Esophagus (tissue), 2 donors: ENCODE measurements around the gene TNFRSF21. TPM values are rescaled to one million over a fixed set of nuclear protein-coding genes. Genes with fewer than 3 reads are reported as not detected.
"Not testable (repeated sequence)": the region's sequence is repeated elsewhere in the genome, so short reads cannot be mapped to it uniquely, and the experiment has no call there.

Experiments
- H3K27ac ChIP-seq, 2 donors: one replicate each; pipeline ENCODE4 v1.5.1; 2013; ENCODE audit warnings: low read depth in 2 of 2, mild to moderate bottlenecking in 2 of 2, inconsistent platforms in 1 of 2, low read length in 1 of 2, moderate library complexity in 1 of 2
- H3K27me3 ChIP-seq, 2 donors: one replicate each; pipeline ENCODE4 v1.6.1; 2013; ENCODE audit warnings: low read length in 2 of 2, control low read depth in 1 of 2, mild to moderate bottlenecking in 1 of 2; ENCODE audit not compliant: insufficient read depth in 2 of 2, control insufficient read depth in 1 of 2
- H3K36me3 ChIP-seq, 2 donors: one replicate each; pipeline ENCODE4 v1.6.1; 2013; ENCODE audit warnings: low read length in 1 of 2; ENCODE audit not compliant: control insufficient read depth in 2 of 2, insufficient read depth in 2 of 2
- H3K4me1 ChIP-seq, 2 donors: one replicate each; pipeline ENCODE4 v1.6.1; 2013; ENCODE audit warnings: low read length in 1 of 2; ENCODE audit not compliant: control insufficient read depth in 2 of 2, insufficient read depth in 2 of 2
- H3K4me3 ChIP-seq, 2 donors: one replicate each; pipeline ENCODE4 v1.5.1; 2013; ENCODE audit warnings: low read length in 2 of 2, mild to moderate bottlenecking in 2 of 2, low read depth in 1 of 2, moderate library complexity in 1 of 2
- H3K9me3 ChIP-seq, 2 donors: one replicate each; pipeline ENCODE4 v1.6.1; 2013; ENCODE audit warnings: mild to moderate bottlenecking in 2 of 2, low read depth in 1 of 2, low read length in 1 of 2, moderate library complexity in 1 of 2; ENCODE audit not compliant: control insufficient read depth in 2 of 2, insufficient read depth in 1 of 2
- WGBS, 2 donors: extraction: QIAGEN DNeasy Blood & Tissue Kit; methylation state at CpG; one replicate each; pipeline ENCODE4 v1.1.7; 2013; 5-methylcytosine and 5-hydroxymethylcytosine counted together
- polyA plus RNA-seq, 2 donors: library from polyadenylated mRNA; stranded (reverse); fragments of 200-250 nt; gene quantifications; one replicate each; pipeline ENCODE4 v1.2.3, GENCODE V29; 2013
- donor health status: healthy with polysubstance abuse.
- donor health status: Bipolar disorder and iron deficiency.

Gene TNFRSF21
- polyA plus RNA-seq, 2 donors = 21.2 to 24.3 TPM

DNA sequence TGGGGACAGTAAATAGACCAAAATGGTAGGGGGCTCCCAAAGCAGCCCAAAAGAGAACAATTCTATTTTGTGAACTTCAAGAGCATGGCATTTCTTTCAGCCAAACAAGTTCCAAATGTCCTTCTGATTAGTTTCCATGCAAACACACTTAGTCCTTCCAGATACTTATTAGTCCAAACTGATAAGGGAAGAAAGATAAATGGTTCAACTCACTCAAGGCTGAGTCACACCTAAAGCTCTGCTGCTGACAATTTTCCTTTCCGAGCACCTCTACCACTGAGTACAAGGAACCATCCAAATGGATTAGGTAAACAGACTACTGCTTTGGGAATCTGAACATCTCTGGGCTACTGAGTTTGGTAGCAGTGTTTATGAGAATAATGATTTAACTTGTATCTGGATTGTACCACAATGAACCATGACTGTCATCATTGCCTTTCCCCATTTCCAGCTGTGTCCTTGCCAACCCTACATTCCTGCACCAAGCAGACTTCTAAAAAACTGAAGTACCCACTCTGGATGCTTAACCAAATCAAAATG lies 71.2 kb downstream of the TNFRSF21 start:
- Histone ChIP-seq H3K4me3 (no peak overlapping the region), H3K27ac (no peak overlapping the region), H3K27me3 (no peaks in the 10 kb centered on the region), H3K4me1 (peaks cover 0 to 2% of the 10 kb centered on the region in 2 donors), H3K36me3 (peaks cover 0 to 3% of the 10 kb centered on the region in 2 donors), H3K9me3 (no peaks in the 10 kb centered on the region)
- 57 to 92% methylated on average over 1 of the region's 1 CpG for WGBS, 2 donors

DNA sequence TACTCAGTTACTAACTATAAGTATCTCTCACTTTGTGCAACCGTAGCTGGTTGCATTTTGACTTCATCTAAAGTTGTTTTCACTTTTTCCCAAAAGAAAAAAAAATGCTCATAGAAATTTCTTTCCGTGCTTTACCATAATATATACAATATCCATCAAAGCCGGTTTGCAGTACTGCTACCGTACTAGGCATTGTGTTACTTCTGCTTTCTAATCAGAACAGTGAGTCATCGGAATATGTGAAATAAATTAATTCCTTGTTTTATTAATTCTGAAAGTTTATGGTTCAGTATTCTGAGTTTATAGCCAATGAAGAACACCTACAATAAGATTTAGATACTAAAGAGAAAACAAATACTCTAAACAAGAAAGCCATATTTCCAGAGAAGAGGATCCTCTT lies 72.5 kb downstream of the TNFRSF21 start:
- Histone ChIP-seq H3K27ac (no peak overlapping the region), H3K4me3 (no peak overlapping the region), H3K4me1 (peaks cover 0 to 2% of the 10 kb centered on the region in 2 donors), H3K9me3 (no peaks in the 10 kb centered on the region), H3K27me3 (no peaks in the 10 kb centered on the region), H3K36me3 (peaks cover 3 to 7% of the 10 kb centered on the region in 2 donors)
- WGBS, 2 donors = 82 to 83% methylated on average over 5 of the region's 5 CpGs

DNA sequence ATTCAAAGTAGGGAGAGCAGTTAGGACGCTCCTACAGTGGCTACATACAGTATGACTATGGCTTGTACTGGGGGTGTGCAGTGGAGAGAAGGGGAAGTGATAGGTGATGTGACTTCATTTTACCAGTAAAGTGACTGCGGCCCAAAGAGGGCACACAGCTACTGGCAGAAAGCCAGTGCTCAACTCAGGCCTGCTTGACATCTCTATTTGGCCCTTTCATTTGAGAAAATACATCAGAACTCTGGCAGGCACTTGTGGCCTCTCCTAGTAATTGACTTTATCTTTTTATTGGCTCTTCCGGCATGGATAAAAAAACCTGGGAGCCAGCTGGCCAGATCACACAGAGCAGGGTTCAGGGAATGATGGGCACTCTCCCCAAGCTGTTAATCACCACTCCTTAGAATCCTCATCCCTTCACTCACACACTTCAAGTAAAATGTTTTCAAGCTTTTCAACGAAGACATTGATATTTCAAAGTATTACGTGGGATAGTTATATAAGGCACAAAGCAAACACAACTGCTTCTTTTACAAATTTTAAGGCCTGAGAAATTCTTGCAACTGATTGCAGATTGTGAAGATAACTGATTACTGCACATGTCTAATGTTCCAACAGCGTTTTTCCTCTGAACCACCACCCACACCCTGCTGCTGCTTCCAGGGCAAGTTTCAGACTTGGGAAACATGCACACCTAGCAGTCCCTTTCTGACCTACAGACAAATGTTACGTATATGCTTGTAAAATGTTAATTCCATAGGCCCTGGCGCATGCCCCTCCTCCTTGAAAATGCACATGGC lies 73.5 kb downstream of the TNFRSF21 start:
- Histone ChIP-seq H3K9me3 (no peaks in the 10 kb centered on the region), H3K36me3 (peaks cover 3 to 7% of the 10 kb centered on the region in 2 donors), H3K27me3 (no peaks in the 10 kb centered on the region), H3K4me1 (peaks cover 0 to 2% of the 10 kb centered on the region in 2 donors), H3K4me3 (no peak overlapping the region), H3K27ac (peak overlapping the region in 1 of 2 donors; percentile 13)
- 75 to 83% methylated on average over 8 of the region's 8 CpGs for WGBS, 2 donors

GRCh38 chr6:47235421-47235820 lies 74.3 kb downstream of the TNFRSF21 start:
- peaks cover 0 to 2% of the 10 kb centered on the region in 2 donors for H3K4me1 ChIP-seq
- 89 to 95% methylated on average over 1 of the region's 1 CpG for WGBS, 2 donors
- no peaks in the 10 kb centered on the region for H3K27me3 ChIP-seq
- no peaks in the 10 kb centered on the region for H3K9me3 ChIP-seq
- peaks cover 3 to 7% of the 10 kb centered on the region in 2 donors for H3K36me3 ChIP-seq
- no peak overlapping the region for H3K4me3 ChIP-seq
- no peak overlapping the region for H3K27ac ChIP-seq

DNA sequence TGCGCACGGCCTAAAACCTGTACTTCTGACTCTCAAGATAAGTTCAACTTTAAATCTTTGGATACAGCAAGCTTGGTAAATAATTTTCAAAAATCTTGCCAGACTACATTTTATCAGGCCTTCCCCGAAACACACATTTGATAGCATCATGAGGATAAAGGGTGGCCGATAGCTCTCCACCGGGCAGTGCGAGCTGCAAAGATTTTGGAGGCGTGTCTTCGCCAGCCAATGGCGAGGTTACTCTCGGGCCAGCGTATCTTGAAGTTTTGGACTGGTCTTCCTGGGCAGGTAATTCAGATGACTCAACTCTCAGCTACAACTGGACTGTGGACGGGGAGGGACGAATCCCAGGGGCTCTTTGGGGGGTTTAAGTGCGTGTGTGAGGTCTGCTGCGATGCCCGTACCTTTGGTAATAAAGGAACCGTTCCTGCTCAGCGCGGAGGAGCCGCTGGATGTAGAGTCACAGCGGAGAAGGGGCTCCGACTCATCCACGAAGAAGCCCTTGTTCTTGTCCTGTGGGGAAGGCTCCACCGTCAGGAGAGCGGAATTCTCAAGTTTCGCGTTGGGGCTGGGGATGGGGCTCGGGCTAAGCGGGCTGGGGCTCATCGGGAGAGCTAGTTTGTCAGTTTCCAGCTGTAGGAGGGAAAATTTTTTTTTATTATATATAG lies 75.3 kb downstream of the TNFRSF21 start:
- Histone ChIP-seq H3K9me3 (no peaks in the 10 kb centered on the region), H3K36me3 (peaks cover 3 to 7% of the 10 kb centered on the region in 2 donors), H3K27me3 (no peaks in the 10 kb centered on the region), H3K4me1 (peaks cover 0 to 2% of the 10 kb centered on the region in 2 donors), H3K4me3 (no peak overlapping the region), H3K27ac (no peak overlapping the region)
- 94 to 95% methylated on average over 30 of the region's 30 CpGs for WGBS, 2 donors

GRCh38 chr6:47231151-47231550 lies 78.6 kb downstream of the TNFRSF21 start:
- Histone ChIP-seq H3K9me3 (no peaks in the 10 kb centered on the region), H3K36me3 (peaks cover 3 to 9% of the 10 kb centered on the region in 2 donors), H3K27me3 (no peaks in the 10 kb centered on the region), H3K4me1 (no peaks in the 10 kb centered on the region), H3K27ac (no peak overlapping the region), H3K4me3 (no peak overlapping the region)
- WGBS, 2 donors = 91 to 92% methylated on average over 4 of the region's 4 CpGs

DNA sequence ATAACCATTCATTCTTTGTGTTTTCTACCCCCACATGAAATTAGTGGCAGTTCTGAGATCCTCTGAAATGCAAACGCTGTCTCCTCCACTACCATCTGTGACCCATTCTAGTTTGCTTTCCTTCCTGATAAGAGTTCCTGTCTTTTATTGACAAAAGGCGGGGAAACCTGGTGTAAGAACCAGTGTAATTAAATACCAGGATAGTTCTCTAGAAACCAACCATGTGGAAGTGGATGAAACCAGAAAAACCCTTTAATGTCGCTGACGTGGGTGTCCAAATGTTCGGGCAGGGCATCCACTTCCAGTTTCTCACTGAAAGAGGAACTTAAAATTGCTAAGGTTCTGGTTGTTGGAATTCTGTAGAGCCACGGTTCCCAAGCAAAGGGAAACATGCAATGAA lies 79.1 kb downstream of the TNFRSF21 start:
- H3K4me1 ChIP-seq = no peaks in the 10 kb centered on the region
- H3K27me3 ChIP-seq = no peaks in the 10 kb centered on the region
- H3K4me3 ChIP-seq = no peak overlapping the region
- H3K9me3 ChIP-seq = no peaks in the 10 kb centered on the region
- H3K36me3 ChIP-seq = peaks cover 3 to 9% of the 10 kb centered on the region in 2 donors
- WGBS, 2 donors = 69 to 79% methylated on average over 6 of the region's 6 CpGs
- no peak overlapping the region for H3K27ac ChIP-seq

- H3K4me1 ChIP-seq = no peaks in the 10 kb centered on the region
- no peaks in the 10 kb centered on the region for H3K27me3 ChIP-seq
- peaks cover 3 to 6% of the 10 kb centered on the region in 2 donors for H3K36me3 ChIP-seq
- H3K27ac ChIP-seq = no peak overlapping the region
- 91 to 93% methylated on average over 7 of the region's 7 CpGs for WGBS, 2 donors
- H3K9me3 ChIP-seq = no peaks in the 10 kb centered on the region
- H3K4me3 ChIP-seq = no peak overlapping the region
Measured at GRCh38 chr6:47229255-47229654, 80.5 kb downstream of the TNFRSF21 start.

- WGBS, 2 donors = 92 to 95% methylated on average over 3 of the region's 3 CpGs
- H3K36me3 ChIP-seq = not testable (repeated sequence)
Measured at GRCh38 chr6:47228093-47228492, 81.6 kb downstream of the TNFRSF21 start.

More at GRCh38 chr6:47228093-47228492, 81.6 kb downstream of the TNFRSF21 start:
- not testable (repeated sequence) for H3K27me3 ChIP-seq, H3K4me1 ChIP-seq, H3K9me3 ChIP-seq, H3K4me3 ChIP-seq, H3K27ac ChIP-seq
